Measurements from ENCODE around the gene SMARCE1.

DNA sequence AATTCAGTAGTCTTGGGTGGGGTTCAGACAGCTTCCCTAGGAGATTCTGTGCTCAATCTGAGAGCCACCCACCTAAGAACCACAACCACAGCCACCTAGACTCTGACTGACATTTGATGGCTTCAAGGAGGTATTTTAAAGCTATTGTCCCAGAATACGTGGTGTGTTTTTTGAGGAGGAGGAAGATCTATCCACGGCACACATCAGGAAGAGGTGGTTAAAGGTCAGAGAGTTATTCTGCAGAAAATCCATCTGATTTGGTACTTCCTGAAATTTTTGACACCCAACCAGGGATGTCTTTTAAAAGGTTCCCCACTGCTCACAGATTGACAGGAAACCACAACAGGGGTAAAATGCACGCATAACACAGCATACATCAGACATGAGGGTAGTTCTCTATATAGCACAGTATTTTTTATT lies 25.1 kb downstream of the SMARCE1 start:
- TF ChIP-seq, protein P1, sequence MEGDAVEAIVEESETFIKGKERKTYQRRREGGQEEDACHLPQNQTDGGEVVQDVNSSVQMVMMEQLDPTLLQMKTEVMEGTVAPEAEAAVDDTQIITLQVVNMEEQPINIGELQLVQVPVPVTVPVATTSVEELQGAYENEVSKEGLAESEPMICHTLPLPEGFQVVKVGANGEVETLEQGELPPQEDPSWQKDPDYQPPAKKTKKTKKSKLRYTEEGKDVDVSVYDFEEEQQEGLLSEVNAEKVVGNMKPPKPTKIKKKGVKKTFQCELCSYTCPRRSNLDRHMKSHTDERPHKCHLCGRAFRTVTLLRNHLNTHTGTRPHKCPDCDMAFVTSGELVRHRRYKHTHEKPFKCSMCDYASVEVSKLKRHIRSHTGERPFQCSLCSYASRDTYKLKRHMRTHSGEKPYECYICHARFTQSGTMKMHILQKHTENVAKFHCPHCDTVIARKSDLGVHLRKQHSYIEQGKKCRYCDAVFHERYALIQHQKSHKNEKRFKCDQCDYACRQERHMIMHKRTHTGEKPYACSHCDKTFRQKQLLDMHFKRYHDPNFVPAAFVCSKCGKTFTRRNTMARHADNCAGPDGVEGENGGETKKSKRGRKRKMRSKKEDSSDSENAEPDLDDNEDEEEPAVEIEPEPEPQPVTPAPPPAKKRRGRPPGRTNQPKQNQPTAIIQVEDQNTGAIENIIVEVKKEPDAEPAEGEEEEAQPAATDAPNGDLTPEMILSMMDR (IDR thresholded peaks at IDR 0.05; ENCODE audit: low read depth, low read length, poor library complexity, severe bottlenecking): no peak
- no peak for TF ChIP-seq EZH2phosphoT487 (IDR thresholded peaks at IDR 0.05; ENCODE audit: borderline replicate concordance, low read length)

All from DOHH2 (cell line).